Left ventricle myocardium inferior (tissue), 1 donor: Measurements from ENCODE around the gene AHR. TPM values are rescaled to one million over a fixed set of nuclear protein-coding genes. Genes with fewer than 3 reads are reported as not detected.
"Not testable (repeated sequence)": the region's sequence is repeated elsewhere in the genome, so short reads cannot be mapped to it uniquely, and the experiment has no call there.

ENCODE experiments used
- DNase-seq: peaks from one replicate; pipeline ENCODE4 v3.0.0-alpha.2; 2020
- H3K27ac ChIP-seq: fragments of 200-600 bp; replicated peaks from 2 replicates; pipeline ENCODE4 v1.8.0; 2021
- H3K27me3 ChIP-seq: fragments of 200-600 bp; 2 replicates; pipeline ENCODE4 v1.8.0; 2021; ENCODE audit warnings: low read depth
- H3K36me3 ChIP-seq: fragments of 200-600 bp; 2 replicates; pipeline ENCODE4 v1.8.0; 2021
- H3K4me1 ChIP-seq: fragments of 200-600 bp; 2 replicates; pipeline ENCODE4 v1.8.0; 2021
- H3K4me3 ChIP-seq: fragments of 200-600 bp; 2 replicates; pipeline ENCODE4 v1.8.0; 2021; ENCODE audit warnings: mild to moderate bottlenecking, moderate library complexity
- H3K9me3 ChIP-seq: fragments of 200-600 bp; replicated peaks from 2 replicates; pipeline ENCODE4 v1.8.0; 2021
- intact Hi-C: fragments of 100-400 bp; cut with micrococcal nuclease; formaldehyde crosslinking; loops from one replicate; pipeline ENCODE4 v1.11.0; 2022
- total RNA-seq: library from RNA; stranded (reverse); fragmentation: NEBNext Ultra II Directional; extraction: Animal tissue kit (Norgen Biotek cat#: 25700); gene quantifications from one replicate; pipeline ENCODE4 v1.2.1, GENCODE V29; 2021
- TF ChIP-seq, protein P1 (sequence below): fragments of 200-600 bp; IDR thresholded peaks from 2 replicates; pipeline ENCODE4 v1.8.0; 2021; ENCODE audit warnings: antibody characterized with exemption, mild to moderate bottlenecking, borderline replicate concordance
- donor health status: DM: no; HTN: yes; CAD: no; lungs with severe emphysema.

The AHR gene
- total RNA-seq, 1 donor from 2014 or later: 24.9 TPM

DNA sequence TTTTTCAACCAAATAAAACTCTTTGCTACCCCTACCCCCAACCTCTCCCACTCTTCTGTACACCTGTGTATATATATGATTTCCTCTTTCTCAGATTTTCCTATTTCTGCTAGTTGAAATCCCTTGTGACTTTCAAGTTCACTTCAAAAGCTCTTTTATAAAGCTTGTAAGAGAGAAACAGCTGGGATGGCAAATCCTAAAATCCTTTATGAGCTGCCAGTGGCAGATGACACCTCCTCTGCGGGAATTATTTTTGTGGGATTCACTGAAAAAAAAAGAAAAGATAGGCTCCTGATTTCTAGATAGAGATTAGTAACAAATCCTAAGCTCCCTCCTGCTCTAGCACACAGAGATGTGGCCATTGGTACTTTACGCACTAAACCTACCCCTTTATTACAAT is 92.9 kb downstream of the AHR start:
- Histone ChIP-seq H3K36me3 (no peaks in the 10 kb centered on the region), H3K4me3 (no peak overlapping the region), H3K27ac (no peak overlapping the region), H3K27me3 (no peaks in the 10 kb centered on the region), H3K4me1 (no peaks in the 10 kb centered on the region), H3K9me3 (peaks cover 11% of the 10 kb centered on the region)
- intact Hi-C loops: no loop called here
- no peak for DNase-seq
- TF ChIP-seq, protein P1, sequence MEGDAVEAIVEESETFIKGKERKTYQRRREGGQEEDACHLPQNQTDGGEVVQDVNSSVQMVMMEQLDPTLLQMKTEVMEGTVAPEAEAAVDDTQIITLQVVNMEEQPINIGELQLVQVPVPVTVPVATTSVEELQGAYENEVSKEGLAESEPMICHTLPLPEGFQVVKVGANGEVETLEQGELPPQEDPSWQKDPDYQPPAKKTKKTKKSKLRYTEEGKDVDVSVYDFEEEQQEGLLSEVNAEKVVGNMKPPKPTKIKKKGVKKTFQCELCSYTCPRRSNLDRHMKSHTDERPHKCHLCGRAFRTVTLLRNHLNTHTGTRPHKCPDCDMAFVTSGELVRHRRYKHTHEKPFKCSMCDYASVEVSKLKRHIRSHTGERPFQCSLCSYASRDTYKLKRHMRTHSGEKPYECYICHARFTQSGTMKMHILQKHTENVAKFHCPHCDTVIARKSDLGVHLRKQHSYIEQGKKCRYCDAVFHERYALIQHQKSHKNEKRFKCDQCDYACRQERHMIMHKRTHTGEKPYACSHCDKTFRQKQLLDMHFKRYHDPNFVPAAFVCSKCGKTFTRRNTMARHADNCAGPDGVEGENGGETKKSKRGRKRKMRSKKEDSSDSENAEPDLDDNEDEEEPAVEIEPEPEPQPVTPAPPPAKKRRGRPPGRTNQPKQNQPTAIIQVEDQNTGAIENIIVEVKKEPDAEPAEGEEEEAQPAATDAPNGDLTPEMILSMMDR: no peak

DNA sequence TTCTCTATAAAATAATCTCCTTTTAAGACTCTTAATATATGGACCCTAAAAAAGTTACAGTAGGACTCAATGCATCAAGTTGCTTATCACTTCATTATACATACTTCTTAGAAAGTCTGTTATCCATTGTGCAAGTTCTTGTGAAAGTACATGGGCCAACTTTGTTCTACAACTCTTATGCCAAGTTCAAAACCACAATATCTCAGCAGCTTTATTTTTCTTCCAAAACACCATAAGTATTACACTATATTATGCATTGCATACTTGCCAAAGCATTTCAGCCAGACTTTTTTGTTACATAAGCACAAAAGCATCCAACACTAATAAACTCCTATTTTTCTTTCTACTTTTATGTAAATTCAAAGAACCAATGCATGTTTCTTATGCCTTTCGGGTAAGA is 94.4 kb downstream of the AHR start:
- TF ChIP-seq, protein P1: no peak
- Histone ChIP-seq H3K27me3 (no peaks in the 10 kb centered on the region), H3K36me3 (no peaks in the 10 kb centered on the region), H3K9me3 (peaks cover 11% of the 10 kb centered on the region), H3K4me3 (no peak overlapping the region), H3K27ac (no peak overlapping the region), H3K4me1 (no peaks in the 10 kb centered on the region)
- DNase-seq: no peak
- intact Hi-C loops: no loop called here

GRCh38 chr7:17394563-17394962 is 96.1 kb downstream of the AHR start:
- DNase-seq, H3K27ac ChIP-seq, intact Hi-C loops, H3K4me3 ChIP-seq, H3K4me1 ChIP-seq, H3K27me3 ChIP-seq, H3K36me3 ChIP-seq: not testable (repeated sequence)
- peaks cover 11% of the 10 kb centered on the region for H3K9me3 ChIP-seq
